ENCODE data around the gene ROBO2.
A peak's percentile ranks its signal among the peaks of the same experiment; 100 is the strongest.

The ROBO2 gene

DNA sequence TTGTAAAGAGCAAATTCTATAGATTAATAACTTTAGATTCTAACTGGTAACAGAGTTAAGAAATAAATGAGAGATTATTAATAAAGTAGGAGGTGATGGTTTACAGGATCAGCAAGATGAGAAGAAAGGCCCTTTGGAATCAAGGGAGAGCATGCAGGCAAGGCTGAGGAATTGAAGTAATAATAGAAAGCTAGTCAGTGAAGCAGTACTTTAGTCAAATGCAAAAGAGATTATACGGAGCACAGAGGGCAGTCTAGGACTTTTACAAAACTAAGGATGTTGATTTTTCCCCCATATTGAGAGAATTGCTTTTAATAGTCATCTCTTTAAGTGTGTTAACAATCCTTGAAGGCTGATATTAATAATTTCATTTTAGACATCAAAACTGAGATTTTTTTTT is 146.4 kb downstream of the ROBO2 start:
- intact Hi-C loops (cut with DNase I): no loop called here
- no peak for DNase-seq

DNA sequence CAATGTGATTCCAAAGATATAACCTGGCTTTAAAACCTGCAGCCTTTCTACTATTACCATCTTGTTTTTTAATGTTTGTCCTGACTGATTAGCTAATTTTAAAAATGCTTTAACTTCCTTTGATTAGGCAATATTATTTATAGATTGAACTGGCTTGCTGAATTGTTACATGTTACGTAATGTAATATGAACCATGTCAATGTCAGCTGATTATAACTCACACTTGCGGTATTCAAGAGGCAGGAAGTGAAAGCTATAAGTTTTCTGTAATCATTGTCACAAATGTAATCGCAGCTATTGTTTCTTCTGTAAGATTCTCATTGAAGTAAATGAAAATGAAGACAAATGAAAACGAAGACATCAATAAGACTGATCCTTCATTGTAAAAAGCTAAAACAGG is 146.8 kb downstream of the ROBO2 start:
- intact Hi-C loops (cut with DNase I): no loop called here

DNA sequence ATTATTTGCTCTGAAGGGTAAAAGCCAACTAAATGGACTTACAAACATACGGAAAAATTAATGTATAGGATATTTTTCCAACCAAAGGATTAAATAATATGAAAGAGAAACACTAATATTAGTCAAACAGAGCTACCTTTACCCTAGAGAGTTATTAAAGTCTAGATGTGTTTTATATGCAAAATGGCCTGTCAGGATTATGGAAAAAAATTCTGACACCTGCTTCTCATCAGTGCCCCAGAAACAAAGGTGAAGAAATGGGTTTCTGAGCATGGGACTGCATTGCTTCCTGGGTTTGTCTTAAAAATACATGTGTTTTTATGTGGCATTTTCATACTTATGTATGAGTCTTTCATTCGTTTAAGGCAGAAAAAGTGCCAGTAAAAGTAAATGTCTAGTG is 148.3 kb downstream of the ROBO2 start:
- no peak for DNase-seq

More for the DNA sequence above, 146.8 kb downstream of the ROBO2 start:
- DNase-seq: no peak

DNA sequence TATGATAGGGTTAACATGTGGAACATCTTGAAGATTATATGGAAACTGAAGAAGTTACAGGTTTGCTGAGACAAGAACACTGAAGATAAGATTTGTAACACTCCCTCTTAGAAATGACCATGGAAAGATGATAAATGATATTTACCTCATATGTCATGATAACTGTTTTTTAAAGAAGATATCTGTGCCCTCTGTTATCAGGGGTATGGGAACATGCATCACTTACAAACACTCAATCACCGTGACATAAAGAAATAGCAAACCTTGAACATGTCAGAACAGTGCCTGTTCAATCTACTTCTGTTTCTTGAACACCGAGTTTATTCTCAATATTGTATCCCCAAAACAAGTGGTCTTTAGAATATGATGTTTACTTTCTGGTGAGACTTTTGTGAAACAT is 149.4 kb downstream of the ROBO2 start:
- no peak for DNase-seq
- intact Hi-C loops (cut with DNase I): no loop called here

More for the DNA sequence above, 148.3 kb downstream of the ROBO2 start:
- intact Hi-C loops (cut with DNase I): no loop called here

DNA sequence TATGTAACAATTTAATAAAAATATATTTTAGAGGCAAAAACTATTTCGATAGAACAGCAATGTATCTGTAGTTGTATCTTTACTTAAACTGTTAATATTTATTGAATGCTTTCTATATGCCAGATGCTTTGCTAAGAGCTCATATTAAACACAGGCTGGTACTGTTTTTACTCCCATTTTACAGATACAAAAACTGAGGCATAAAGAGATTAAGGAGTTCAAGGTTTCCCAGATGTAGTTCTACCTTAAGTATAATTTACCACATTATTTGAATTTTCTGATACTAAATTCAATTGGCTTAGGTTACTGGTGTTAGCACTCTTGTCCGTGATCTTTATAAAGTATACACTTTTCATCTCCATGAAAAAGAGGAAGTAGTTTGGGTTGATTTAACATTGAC is 149.8 kb downstream of the ROBO2 start:
- intact Hi-C loops (cut with DNase I): no loop called here
- no peak for DNase-seq

DNA sequence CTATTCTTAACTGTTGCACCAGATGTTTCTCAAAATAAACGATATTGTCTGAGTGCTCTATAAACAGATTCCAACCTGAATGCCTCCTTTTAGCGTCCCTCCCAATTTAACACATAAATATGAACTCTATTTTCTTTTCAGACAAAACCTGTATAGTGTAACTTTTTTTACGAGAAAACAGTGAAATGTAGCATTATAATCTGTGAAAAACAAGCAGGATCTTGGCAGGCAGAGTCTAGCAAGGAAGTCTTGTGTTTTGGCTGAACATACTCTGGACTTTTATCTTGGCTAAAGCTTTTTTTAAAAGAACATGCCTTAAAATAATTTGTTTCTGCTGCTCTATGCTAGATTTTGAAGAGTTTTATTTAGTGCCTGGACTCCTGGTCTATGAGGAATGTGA is 150.5 kb downstream of the ROBO2 start:
- no peak for DNase-seq
- intact Hi-C loops (cut with DNase I): no loop called here

DNA sequence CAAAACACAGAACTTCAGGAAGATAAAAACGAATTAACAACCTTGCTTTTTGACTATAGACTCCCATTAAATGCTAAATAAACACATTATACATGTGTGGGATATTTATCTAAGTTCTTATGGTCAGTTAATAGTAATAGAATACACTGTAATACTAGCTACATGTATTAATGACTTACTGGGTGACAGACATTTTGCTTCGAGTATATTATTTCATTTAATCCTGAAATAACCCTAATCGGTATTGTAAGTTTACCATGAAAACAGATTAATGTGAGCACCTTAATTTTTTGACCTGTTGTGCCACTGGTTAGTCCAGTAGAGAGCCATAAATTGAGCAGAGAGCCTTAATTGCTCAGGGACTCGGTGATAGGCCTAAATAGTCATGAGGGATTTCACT is 151.1 kb downstream of the ROBO2 start:
- intact Hi-C loops (cut with DNase I): no loop called here
- DNase-seq: no peak

DNA sequence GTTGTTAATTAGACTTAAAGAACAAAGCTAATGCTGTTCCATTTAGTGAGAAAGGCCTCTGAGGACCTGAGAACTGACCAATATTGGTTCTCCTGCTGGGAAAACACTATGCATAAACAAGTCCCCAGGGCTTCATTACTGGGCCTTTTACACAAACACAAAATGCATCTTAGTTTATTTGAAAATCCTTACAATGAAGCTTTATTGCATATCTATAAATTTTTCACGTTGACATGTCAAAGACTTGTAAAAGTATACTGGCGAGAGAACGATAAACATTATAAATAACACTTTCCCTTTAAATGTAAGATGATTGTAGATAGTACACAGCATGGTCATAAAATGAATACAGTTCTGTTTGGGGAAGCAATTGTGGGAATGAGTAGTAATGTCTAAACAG is 151.7 kb downstream of the ROBO2 start:
- intact Hi-C loops (cut with DNase I): no loop called here
- no peak for DNase-seq

DNA sequence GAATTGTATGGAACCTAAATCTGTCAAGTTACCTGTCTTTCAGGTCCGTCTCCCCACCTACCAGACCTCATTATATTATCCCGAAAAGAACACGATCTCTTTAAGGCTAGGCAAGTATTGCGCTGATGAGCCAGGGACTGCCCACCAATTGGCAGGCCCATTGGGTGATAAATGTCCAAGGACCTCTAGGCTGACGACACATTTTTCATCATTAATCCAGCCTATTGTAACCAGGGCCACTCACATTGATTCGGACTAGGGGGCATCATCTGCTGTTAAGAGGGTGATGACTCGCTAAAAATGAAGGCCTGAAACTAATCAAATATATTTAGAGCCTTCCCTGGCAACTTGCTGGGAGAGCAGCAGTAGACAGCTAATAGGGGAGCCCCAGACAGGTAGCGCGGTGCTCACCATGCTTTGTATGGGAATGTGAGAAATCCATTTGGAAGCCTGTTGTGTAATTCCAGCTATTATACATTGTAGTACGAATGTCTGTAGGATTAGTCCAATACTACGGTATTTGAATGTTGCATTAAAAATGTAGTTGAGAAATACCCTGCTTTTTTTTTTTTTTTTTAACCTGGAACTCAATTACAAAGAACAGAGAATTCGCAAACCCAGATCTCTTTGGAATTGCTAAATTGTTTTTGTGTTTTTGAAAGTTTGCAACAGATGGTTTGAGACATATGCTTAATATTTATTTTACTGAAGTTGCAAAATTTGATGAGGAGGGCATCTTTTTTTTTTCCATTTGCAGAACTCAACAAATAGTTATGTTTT is 156.1 kb downstream of the ROBO2 start:
- intact Hi-C loops (cut with DNase I): no loop called here
- DNase-seq: no peak

DNA sequence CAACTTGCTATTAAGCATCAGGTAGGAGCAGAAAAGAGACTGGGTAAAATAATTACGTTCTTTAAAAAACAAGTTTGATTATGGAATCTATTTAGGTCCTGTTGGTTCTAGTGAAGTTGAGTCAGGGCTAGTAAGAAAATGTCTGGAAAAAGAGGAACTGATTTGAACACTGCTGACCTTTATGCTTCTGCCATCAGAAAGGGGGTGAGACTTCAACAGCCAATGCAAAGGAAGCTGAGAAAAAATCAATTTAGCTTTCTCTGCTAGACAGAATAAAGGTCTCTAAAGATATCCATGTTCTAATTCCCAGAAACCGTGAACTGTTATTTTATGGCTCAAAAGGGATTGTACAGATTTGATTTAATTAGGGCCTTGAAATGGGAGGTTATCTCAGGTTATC is 157.5 kb downstream of the ROBO2 start:
- DNase-seq: no peak
- intact Hi-C loops (cut with DNase I): no loop called here

DNA sequence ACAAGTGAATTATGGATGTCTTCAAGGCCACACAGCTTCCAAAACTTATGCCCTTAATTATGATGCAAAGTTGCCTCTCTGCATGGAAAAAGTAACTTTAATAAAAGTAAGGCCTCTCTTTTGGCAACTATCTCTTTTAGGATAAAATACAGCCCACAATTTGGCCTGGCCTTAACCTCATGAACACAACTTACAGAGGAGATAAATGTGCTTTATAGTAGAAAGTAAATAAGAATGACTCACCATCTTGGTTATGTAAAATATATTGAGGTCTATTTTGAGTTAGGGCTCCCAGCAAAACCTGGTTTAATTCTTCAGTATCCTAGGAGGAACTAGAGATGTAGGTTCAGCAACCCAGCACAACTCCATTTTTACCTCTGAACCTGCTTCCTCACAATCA is 164.0 kb downstream of the ROBO2 start:
- intact Hi-C loops (cut with DNase I): no loop called here
- DNase-seq: no peak

DNA sequence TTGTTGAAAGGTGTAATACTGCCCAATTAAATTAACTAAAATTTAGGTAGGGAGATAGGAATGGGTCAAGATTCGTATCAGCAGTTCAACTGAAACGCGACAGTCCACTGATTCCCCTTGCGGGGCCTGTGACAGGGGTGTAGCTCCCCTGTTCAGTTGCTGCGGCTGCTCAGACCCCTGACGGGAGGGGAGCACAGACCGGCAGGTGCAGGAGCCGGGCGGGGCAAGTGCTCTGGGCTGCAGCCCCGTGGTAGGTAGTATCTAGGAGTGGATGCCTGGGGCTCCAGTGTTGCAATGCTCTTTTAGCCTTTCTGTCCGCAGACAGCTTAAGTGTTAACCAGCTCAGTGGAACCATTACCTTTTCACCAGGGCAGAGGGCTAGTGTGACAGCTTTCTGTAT is 164.9 kb downstream of the ROBO2 start:
- intact Hi-C loops (cut with DNase I): no loop called here

DNA sequence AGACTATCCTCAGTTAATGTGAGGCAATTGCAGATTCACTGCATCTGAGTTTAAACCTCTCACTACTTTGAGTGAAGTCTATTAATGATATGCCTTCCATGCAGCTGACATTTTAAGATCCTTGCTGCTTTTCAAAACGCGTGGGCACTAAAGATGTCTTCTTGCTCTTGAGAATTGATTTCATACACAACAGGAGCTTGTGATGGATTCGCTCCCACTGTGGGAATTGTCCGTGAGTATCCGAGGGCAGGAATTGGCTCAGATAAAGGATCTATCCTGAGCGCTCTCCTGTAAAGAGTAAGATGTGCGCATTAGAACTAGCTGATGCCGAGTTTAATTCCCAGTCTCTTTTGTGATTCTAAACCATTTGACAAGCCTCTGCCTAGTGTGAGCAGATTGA is 167.9 kb downstream of the ROBO2 start:
- intact Hi-C loops (cut with DNase I): no loop called here
- DNase-seq: no peak

More for the DNA sequence above, 164.9 kb downstream of the ROBO2 start:
- peak in 1 of 10 donors; percentile 78 for DNase-seq

DNA sequence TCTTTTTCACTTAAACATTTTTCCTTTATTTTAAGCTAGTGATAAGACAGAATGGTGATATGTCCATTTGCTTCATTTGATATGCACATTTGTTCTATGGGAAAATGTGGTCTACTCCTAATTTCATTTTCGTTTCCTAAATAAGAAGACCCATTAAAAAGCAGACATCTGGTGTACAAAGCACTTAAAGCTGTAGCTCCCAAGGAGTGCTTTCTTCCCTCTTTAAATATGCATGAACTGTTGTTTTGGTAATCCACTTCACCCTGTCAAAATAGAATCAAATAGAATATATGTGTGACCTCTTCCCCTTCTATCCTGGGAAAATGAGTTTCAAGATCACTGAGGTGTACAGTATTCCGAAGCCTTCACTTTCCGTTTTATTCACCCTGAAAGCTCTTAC is 182.8 kb downstream of the ROBO2 start:
- intact Hi-C loops (cut with DNase I): no loop called here
- no peak for DNase-seq

DNA sequence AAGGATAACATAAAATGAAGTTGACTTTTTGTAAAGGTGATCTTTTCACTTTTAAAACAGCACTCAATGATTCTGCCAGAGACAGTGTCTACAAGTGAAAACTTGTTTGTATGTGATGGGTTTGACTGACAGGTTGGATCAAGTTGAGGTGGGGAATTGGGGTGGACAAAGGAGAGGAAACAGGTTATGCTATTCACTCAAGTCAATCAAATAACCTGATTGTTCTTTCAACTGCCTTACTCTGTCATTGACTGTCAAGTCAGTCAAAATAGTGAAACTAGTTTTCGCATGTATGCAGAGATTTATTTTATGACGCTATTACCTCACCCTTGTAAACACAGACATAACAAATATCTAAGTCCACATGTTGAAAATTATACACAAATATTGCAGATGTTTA is 187.7 kb downstream of the ROBO2 start:
- DNase-seq: no peak
- intact Hi-C loops (cut with DNase I): no loop called here

DNA sequence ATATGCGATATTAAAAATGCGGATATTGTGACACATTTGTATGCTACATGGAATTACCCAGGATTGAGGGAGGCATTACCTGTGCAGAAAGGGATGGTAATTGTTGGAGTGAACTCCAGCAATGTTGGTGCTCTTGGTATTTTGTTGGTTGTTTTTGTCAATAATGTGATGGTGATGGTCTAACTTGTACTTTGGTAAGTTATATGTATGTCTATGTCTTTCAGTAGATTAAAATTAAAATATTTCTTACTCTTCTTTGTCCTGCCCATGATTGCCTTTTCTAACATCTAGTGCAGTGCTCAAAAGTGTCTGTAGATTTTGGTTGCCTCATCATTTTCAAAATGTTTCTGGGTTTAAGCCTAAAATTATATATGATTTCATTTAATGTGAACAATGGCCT is 192.7 kb downstream of the ROBO2 start:
- DNase-seq: no peak
- intact Hi-C loops (cut with DNase I): no loop called here

DNA sequence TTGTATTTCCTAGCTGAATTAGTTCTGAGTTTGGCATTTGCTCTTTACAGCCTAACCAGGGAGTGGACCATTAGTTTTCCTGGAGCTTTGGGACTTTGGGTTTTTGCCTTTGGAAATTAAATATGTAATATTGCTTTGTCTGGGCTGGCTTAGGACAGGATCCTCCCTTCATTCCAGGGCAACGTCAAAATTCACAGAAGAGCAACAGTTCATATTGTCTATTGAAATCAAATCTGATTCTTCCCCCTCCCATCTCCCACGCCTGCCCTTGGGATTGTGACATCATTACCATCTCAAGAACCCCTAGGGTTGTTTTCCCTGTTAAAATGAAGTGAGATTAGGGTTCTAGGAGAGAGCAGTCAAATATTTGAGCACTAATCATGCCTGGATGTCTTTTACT is 194.1 kb downstream of the ROBO2 start:
- no peak for DNase-seq
- intact Hi-C loops (cut with DNase I): no loop called here

DNA sequence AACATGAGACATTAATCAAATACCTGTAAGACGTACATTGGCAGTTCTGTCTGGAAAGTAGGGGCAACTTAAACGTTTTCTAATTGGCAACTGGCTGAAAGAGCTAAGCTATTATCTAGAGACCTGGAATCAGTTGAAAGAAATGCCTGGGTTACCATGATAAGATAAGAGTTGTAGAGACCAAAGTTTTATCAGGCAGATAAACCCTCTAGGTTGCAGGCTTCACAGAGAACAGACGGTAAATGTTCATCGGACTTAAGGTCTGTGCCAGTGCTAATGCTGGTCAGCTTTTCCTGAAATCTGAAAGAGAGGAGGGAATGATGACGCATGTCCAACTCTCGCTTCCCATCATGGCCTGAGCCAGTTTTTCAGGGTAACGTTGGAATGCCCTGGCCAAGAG is 196.2 kb downstream of the ROBO2 start:
- no peak for DNase-seq
- intact Hi-C loops (cut with DNase I): no loop called here

DNA sequence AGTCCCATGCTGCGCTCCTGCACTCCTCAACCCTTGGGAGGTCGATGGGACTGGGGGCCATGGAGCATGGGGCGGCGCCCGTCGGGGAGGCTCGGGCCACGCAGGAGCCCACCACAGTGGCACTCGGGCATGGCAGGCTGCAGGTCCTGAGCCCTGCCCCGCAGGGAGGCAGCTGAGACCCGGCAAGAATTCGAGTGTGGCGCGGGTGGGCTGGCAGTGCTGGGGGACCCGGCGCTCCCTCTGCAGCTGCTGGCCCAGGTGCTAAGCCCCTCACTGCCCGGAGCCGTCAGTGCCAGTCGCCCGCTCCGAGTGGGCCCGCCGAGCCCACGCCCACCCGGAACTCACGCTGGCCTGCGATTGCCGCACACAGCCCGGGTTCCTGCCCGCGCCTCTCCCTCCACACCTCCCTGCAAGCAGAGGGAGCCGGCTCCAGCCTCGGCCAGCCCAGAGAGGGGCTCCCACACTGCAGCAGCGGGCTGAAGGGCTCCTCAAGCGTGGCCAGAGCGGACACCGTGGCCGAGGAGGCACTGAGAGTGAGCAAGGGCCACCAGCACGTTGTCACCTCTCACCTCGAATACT is 200.3 kb downstream of the ROBO2 start:
- DNase-seq: peak in 1 of 10 donors; percentile 80
- intact Hi-C loops (cut with DNase I): no loop called here

DNA sequence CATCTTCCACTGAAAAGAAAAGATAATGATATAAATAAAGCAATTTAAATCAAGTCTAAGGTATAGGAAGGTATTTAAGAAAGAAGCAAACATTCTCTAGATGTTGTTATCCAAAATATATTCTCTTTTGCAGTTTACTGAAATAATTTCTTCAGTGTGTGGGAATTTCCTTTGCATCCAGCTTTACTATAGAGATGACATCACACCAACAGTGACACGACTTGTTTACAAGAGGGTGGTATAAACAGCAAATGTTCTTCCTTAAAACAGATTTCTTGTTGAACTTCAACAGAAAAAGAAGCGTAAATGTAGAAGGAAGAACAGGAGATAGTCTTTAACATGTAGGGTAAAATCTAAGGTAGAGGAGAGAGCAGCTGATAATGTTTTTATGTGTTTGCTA is 202.5 kb downstream of the ROBO2 start:
- no peak for DNase-seq
- intact Hi-C loops (cut with DNase I): no loop called here

DNA sequence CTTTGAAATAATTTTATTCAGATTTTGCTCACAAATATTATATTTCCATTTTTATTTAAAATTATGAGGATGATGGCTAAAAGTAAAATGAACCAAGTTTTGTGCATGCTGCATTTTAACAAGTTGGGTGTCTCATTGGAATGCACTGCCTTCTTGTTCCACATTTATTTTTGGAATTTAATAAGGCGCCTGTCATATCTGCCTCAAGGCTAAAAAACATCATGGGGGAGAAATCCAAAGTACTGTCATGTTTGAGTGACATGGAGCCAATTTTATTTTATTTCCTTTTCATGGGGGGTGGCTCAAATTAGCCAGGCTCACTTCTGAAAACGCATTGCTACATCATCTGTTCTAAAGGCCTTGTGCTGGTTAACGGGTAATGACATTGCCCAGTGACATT is 205.1 kb downstream of the ROBO2 start:
- intact Hi-C loops (cut with DNase I): no loop called here
- no peak for DNase-seq

DNA sequence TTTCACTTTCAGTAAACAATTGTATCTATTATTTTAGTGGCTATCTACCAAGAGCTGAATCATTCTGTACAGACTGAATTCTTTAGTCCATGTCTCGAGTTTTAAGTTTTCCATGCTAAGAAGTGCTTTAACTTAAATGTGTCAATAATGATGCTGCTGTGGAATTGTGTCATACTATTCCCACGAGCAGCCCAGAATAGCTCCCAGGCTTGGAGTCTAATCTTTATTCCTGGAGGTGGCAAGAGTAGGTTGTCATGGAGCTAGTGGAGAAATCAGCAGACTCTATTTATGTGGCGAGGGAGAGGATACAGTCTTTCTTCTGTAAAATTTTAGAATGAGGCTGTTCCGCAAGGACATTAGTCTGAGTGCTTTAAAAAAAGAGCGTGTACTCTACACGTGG is 207.2 kb downstream of the ROBO2 start:
- peak in 1 of 10 donors; percentile 26 for DNase-seq
- intact Hi-C loops (cut with DNase I): no loop called here

DNA sequence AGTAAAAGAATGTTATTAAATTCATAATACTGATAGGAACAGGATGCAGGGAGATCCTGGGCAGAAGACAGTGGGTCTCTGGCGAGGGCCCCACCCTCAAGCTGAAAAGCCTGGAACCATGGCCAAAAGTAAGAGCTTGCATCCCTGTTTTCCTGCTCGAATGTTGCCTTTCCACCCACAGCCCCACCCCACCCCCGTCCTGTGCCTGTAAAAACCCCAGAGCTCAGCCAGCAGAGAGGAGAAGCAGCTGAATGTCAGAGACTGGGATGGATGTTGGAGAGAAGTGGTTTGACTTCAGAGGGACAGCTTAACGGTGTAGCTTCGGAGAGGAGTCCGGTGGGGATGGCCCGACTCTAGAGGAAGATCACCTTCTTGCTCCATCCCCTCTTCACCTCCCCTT is 207.9 kb downstream of the ROBO2 start:
- no peak for DNase-seq
- intact Hi-C loops (cut with DNase I): no loop called here
